IMR-90 (cell line): ENCODE results near the gene GPX3.

Experiments used
- CEBPB ChIP-seq: IDR thresholded peaks from 2 replicates; pipeline ENCODE4 v1.6.1; 2012; ENCODE audit warnings: low read depth, low read length, improper control_type of control experiment
- CTCF ChIP-seq: conservative IDR thresholded peaks from 2 replicates; pipeline ENCODE4 v1.5.1; 2012; ENCODE audit warnings: mild to moderate bottlenecking, low read depth, low read length, improper control_type of control experiment
- MAFK ChIP-seq: IDR thresholded peaks from 2 replicates; pipeline ENCODE4 v1.6.1; 2012; ENCODE audit warnings: low read depth, low read length, improper control_type of control experiment
- MAZ ChIP-seq: IDR thresholded peaks from 2 replicates; pipeline ENCODE4 v1.6.1; 2012; ENCODE audit warnings: low read depth, mild to moderate bottlenecking, low read length, improper control_type of control experiment, moderate library complexity, borderline replicate concordance
- MXI1 ChIP-seq: IDR thresholded peaks from 2 replicates; pipeline ENCODE4 v1.6.1; 2012; ENCODE audit warnings: low read depth, mild to moderate bottlenecking, low read length, moderate library complexity, borderline replicate concordance
- POLR2A ChIP-seq: IDR thresholded peaks from 2 replicates; pipeline ENCODE4 v1.6.1; 2012; ENCODE audit warnings: mild to moderate bottlenecking, low read depth, low read length
- RAD21 ChIP-seq: IDR thresholded peaks from 2 replicates; pipeline ENCODE4 v1.6.1; 2012; ENCODE audit warnings: low read length, improper control_type of control experiment
- RFX5 ChIP-seq: IDR thresholded peaks from 2 replicates; pipeline ENCODE4 v1.8.0; 2012; ENCODE audit warnings: low read depth, mild to moderate bottlenecking, low read length, moderate library complexity
- SMC3 ChIP-seq: fragments of 150-350 bp; IDR thresholded peaks from 2 replicates; pipeline ENCODE4 v1.6.1; 2016; ENCODE audit warnings: low read depth, mild to moderate bottlenecking, antibody characterized with exemption, low read length, moderate library complexity

GRCh38 chr5:151071021-151071420, 50.6 kb downstream of the GPX3 start:
- TF ChIP-seq CTCF (no peak), MAFK (no peak), POLR2A (no peak), SMC3 (no peak), MAZ (no peak), RFX5 (no peak), RAD21 (no peak), MXI1 (no peak), CEBPB (no peak)
